ENCODE results near the gene TIGIT.

- TF ChIP-seq CTCF (conservative IDR thresholded peaks at IDR 0.05; ENCODE audit: low read depth, low read length): no peak
- no peak for TF ChIP-seq EZH2 (IDR thresholded peaks at IDR 0.05; ENCODE audit: borderline replicate concordance, low read depth, low read length, poor library complexity, severe bottlenecking)
Measured at GRCh38 chr3:114356525-114356924, 62.7 kb downstream of the TIGIT start.

Data from A673 (cell line).